Left ventricle myocardium inferior (tissue), 1 donor: ENCODE results near the gene CLK1. TPM values are rescaled to one million over a fixed set of nuclear protein-coding genes. Genes with fewer than 3 reads are reported as not detected.

Source experiments
- DNase-seq: peaks from one replicate; pipeline ENCODE4 v3.0.0-alpha.2; 2020
- H3K27ac ChIP-seq: fragments of 200-600 bp; replicated peaks from 2 replicates; pipeline ENCODE4 v1.8.0; 2021
- H3K27me3 ChIP-seq: fragments of 200-600 bp; 2 replicates; pipeline ENCODE4 v1.8.0; 2021; ENCODE audit warnings: low read depth
- H3K36me3 ChIP-seq: fragments of 200-600 bp; 2 replicates; pipeline ENCODE4 v1.8.0; 2021
- H3K4me1 ChIP-seq: fragments of 200-600 bp; 2 replicates; pipeline ENCODE4 v1.8.0; 2021
- H3K4me3 ChIP-seq: fragments of 200-600 bp; 2 replicates; pipeline ENCODE4 v1.8.0; 2021; ENCODE audit warnings: mild to moderate bottlenecking, moderate library complexity
- H3K9me3 ChIP-seq: fragments of 200-600 bp; replicated peaks from 2 replicates; pipeline ENCODE4 v1.8.0; 2021
- CTCF ChIP-seq: fragments of 200-600 bp; IDR thresholded peaks from 2 replicates; pipeline ENCODE4 v1.8.0; 2021; ENCODE audit warnings: antibody characterized with exemption, mild to moderate bottlenecking, borderline replicate concordance
- intact Hi-C: fragments of 100-400 bp; cut with micrococcal nuclease; formaldehyde crosslinking; loops from one replicate; pipeline ENCODE4 v1.11.0; 2022
- total RNA-seq: library from RNA; stranded (reverse); fragmentation: NEBNext Ultra II Directional; extraction: Animal tissue kit (Norgen Biotek cat#: 25700); gene quantifications from one replicate; pipeline ENCODE4 v1.2.1, GENCODE V29; 2021
- donor health status: DM: no; HTN: yes; CAD: no; lungs with severe emphysema.

CLK1 gene
- total RNA-seq, 1 donor from 2014 or later: 42.8 TPM

- Histone ChIP-seq H3K4me3 (no peak overlapping the region), H3K9me3 (no peaks in the 10 kb centered on the region), H3K4me1 (no peaks in the 10 kb centered on the region), H3K27ac (no peak overlapping the region), H3K36me3 (no peaks in the 10 kb centered on the region), H3K27me3 (no peaks in the 10 kb centered on the region)
- no peak for DNase-seq
- TF ChIP-seq CTCF: no peak
- intact Hi-C loops: no loop called here
These were observed 20.2 kb downstream of the CLK1 start for GRCh38 chr2:200843993-200844948.

- Histone ChIP-seq H3K36me3 (no peaks in the 10 kb centered on the region), H3K27me3 (no peaks in the 10 kb centered on the region), H3K4me3 (no peak overlapping the region), H3K9me3 (peaks cover 26% of the 10 kb centered on the region), H3K4me1 (no peaks in the 10 kb centered on the region), H3K27ac (no peak overlapping the region)
- no peak for TF ChIP-seq CTCF
- intact Hi-C loops: no loop called here
- no peak for DNase-seq
These were observed 24.9 kb downstream of the CLK1 start for GRCh38 chr2:200839513-200839912.

GRCh38 chr2:200834701-200835100 lies 29.8 kb downstream of the CLK1 start:
- Histone ChIP-seq H3K4me1 (no peaks in the 10 kb centered on the region), H3K9me3 (peaks cover 26% of the 10 kb centered on the region), H3K27ac (no peak overlapping the region), H3K36me3 (no peaks in the 10 kb centered on the region), H3K4me3 (no peak overlapping the region), H3K27me3 (no peaks in the 10 kb centered on the region)
- intact Hi-C loops: no loop called here
- DNase-seq: no peak
- no peak for TF ChIP-seq CTCF

- TF ChIP-seq CTCF: no peak
- Histone ChIP-seq H3K36me3 (peaks cover 12% of the 10 kb centered on the region), H3K27me3 (no peaks in the 10 kb centered on the region), H3K27ac (no peak overlapping the region), H3K4me3 (no peak overlapping the region), H3K4me1 (peaks cover 10% of the 10 kb centered on the region), H3K9me3 (no peaks in the 10 kb centered on the region)
- DNase-seq: no peak
- intact Hi-C loops: no loop called here
These were observed 35.2 kb downstream of the CLK1 start for GRCh38 chr2:200829258-200829655.

- intact Hi-C loops: no loop called here
- TF ChIP-seq CTCF: no peak
- no peaks in the 10 kb centered on the region for H3K9me3 ChIP-seq
- H3K27me3 ChIP-seq: no peaks in the 10 kb centered on the region
- peaks cover 17% of the 10 kb centered on the region for H3K36me3 ChIP-seq
- H3K27ac ChIP-seq: no peak overlapping the region
- peaks cover 10% of the 10 kb centered on the region for H3K4me1 ChIP-seq
- no peak for DNase-seq
- no peak overlapping the region for H3K4me3 ChIP-seq
These were observed 35.7 kb downstream of the CLK1 start for GRCh38 chr2:200828572-200829257.
